ENCODE results near the gene GSK3A.

GSK3A gene

DNA sequence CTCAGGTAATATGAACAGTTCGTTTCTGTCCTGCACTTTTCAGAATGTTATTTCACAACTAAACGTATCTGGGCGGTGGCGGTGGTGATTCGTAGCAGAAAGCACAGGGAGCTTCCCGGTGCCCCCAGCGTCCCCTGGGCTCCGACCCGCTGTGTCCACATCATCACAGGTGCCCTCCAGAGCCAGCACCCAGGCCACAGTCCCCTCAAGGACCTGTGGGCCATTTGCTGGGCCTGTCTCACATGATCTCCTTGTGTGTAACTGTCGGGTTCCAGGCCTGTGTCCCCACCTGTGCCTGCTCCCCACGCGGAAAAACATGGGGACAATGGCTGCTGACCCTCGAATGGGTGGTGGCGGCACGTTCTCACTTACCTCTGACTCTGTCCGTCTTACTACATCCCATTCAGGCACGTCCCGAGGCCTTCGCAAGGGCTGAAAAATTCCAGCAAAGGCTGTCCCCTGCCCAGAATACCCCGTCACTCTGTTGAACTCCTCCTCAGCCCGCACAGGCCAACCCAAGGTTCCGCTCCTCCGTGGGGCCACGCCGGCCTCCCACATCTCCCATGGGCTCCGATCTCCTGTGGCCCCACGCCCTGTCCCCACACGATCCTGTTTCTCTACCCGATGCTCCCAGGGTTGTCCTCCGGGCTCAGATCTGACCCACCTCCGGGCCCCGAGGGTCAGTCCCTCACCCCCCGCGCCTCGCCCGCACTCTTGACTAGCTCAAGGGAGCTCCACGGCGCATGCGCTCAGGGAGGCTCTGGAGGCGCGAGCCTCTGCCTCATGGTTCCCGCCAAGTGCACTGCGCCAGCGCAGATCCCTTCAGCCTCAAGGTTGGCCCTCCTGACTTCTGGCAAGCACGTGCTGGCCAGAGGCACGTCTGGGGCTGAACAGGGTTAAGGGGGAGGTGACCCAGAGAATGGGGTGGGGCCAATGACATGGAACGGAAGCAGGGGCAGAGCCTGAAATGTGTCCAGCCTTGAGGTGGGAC lies 46.1 kb downstream of the GSK3A start:
- DNase-seq, result no peak

DNA sequence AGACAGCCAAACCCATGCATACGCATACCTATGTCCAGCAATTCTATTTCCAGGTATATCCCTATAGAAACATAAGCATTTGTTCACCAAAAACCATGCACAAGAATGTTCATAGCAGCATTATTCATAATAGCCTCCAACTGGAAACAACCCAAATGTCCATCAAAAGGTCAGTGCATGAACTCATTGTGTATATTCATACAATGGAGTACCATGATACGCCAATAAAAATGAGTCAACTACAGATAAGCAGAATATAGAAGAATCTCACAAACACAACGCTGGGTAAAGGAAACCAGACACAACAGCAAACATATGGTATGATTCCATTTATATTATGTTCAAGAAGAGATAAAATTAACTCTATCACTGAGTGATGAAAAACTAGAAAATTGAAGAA lies 48.7 kb downstream of the GSK3A start:
- no peak for DNase-seq

DNA sequence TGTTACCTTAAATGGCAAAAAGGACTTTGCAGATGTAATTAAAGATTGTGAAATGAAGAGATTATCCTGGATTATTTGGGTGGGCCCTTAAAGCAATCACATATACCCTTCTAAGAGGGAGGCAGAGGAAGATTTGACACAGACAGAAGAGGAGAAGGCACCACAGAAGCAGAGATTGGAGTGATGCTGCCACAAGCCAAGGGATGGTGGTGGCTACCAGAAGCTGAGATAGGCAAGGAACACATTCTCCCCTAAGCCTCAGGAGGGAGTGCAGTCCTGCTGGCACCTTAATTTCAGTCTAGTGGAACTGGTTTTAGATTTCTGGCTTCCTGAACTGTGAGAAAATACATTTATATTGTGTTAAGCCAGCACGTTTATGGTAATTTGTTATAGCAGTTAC lies 49.1 kb downstream of the GSK3A start:
- DNase-seq, result no peak

DNA sequence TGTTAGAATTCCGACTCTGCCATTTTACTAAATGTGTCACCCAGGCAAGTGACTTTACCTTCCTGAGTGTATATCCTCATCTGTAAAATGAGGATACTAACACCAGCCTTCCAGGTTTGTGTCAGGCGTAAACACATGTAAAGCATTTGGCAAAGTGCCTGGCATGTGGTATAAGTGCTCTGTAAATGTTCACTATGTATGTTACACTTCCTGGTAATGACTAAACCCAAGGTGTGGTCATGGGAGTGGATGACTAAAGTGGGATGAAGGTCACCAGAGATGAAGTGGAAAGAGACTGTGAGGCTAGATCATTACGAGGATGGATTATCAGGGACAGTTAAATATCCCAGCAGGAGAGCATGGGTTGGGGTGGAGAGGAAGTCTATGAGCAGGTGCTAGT lies 50.5 kb downstream of the GSK3A start:
- DNase-seq, result no peak

DNA sequence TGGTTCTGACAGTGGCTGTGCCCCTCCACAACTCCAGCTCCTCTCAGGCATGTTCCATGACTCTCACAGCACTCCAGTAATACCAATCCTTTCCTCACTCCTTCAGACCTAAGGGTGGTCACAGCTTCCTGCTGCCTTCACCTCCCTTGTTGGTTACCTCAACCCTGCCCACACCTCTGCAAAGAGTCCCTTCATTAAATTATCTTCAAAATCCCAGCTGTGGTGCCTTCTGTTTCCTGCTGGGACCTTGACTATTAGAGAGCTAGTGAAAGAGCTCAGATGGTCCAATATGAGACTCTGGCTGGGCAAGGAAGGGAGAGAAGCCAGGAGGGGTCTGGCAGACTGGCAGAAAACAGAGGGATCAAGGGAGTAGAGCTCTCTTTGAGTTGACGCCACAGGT lies 51.1 kb downstream of the GSK3A start:
- DNase-seq, result no peak

DNA sequence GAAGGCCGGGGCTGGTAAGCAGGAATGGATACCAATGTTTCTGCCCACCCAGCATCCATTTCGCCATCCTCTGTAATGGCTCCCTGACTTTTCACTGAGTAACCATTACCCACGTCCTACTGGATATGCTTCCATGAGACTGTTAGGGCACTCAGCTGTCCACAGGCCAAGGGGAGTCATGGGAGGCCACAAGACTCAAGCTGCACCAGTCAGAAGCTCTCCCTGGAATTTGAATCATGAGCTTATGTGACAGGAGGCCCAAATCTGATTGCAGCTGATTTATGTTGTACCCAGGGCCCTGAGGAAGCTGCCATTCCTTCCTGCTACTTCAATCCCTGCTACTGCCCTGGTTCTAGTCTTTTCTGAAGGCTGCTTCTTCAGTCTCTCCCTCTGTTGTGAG lies 53.3 kb downstream of the GSK3A start:
- no peak for DNase-seq

DNA sequence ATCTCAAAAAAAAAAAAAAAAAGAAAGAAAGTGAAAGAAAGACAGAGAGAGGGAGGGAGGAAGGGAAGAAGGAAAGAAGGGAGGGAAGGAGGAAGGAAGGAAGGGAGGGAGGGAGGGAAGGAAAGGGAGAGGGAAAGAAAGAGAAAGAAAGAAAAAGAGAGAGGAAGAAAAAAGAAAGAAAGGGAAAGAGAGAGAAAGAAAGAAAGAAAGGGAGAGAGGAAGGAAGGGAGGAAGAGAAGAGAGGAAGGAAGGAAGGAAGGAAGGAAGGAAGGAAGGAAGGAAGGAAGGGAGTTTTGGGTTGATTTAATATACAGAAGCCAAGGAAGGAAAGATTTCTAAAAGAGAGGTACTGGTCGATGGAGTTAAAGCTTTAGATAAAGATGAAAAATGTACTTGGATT lies 53.7 kb downstream of the GSK3A start:
- DNase-seq, result no peak

DNA sequence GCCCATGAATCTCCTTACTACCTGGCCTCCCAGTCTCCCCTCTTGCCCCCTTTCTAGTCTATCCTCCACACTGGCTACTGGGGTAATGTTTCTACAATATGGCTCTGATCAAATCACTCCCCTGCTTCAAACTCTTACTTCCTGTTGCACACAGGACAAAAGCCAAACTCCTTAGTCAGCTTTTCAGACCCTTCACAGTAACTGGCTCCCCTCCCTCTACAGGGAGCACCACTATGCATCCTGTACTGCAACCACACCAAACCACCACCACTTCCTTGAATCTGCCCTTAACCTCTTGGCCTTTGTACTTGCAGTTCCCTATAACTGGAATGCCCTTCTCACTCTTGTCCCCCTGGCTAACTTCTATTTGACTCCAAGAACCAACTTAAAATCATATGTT lies 57.1 kb downstream of the GSK3A start:
- no peak for DNase-seq

DNA sequence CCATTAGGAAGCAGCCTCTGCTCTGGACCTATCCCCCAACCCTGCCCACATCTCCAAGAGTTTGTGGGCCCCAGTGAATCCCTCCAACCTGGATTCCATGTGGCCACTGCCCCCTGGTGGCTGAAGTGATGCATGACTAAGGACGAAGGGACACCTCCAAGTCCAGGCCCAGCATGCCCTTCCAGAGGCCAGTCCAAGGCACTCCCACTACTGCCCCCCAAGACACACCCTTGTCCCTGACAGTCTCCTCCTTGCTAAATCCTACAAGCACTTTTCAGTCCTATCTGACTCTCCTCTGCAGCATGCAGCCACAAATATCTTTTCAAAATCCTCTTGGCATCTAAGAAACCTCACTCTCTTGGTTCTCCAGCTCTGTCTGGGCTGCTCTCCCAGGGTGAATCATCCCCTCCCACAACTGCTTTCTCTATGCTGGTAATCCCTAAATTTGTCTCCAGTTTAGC lies 58.0 kb downstream of the GSK3A start:
- DNase-seq, result peak; percentile 90
